K562 (cell line): ENCODE data around the gene GRK1. TPM values are rescaled to one million over a fixed set of nuclear protein-coding genes. Genes with fewer than 3 reads are reported as not detected.

Experiments
- ATAC-seq: fragments of 200-7000 bp; cut with Tn5 transposase; 3 replicates; pipeline ENCODE4 v1.9.1; 2020; ENCODE audit warnings: moderate library complexity
- BruUV-seq: library from RNA; stranded (reverse); fragments of 400-500 nt; replicated peaks from 2 replicates; lab custom pipeline; 2021; lab: Mats Ljungman, UMichigan
- CTCF ChIA-PET: fragments of 300-600 bp; formaldehyde crosslinking; extraction: SDS; loops from one replicate; lab custom pipeline; 2021; ENCODE audit warnings: low intra/inter-chr PET ratio; lab: Yijun Ruan, JAX
- POLR2A ChIA-PET: fragments of 300-600, 350-650 bp; sonication (Branson Sonifier 250); formaldehyde crosslinking; extraction: SDS; loops from one replicate; lab custom pipeline; 2021; ENCODE audit warnings: antibody characterized with exemption, inconsistent platforms; lab: Yijun Ruan, JAX
- DNase-seq, 4 experiments: peaks; one replicate each; pipeline versions ENCODE4 v3.0.0 to v3.0.0-alpha.2; 2011 to 2018; ENCODE audit warnings: low spot score in 3 of 4, mixed read lengths in 3 of 4; ENCODE audit errors: extremely low read depth in 1 of 4
- FAIRE-seq: peaks from 2 replicates; lab custom pipeline; 2011; peaks lifted over from hg19 to GRCh38; lab: Jason Lieb, UNC
- H2AFZ ChIP-seq: 2 replicates; pipeline ENCODE4 v1.6.0; 2011; ENCODE audit warnings: low read depth, low read length, control low read depth, inconsistent platforms
- H3K27ac ChIP-seq: fragments of 200-600 bp; 3 replicates; pipeline ENCODE4 v1.8.0; 2011; ENCODE audit warnings: low read depth, mild to moderate bottlenecking, control low read depth, inconsistent platforms, low read length, moderate library complexity, mixed read lengths; ENCODE audit errors: extremely low read depth
- H3K27me3 ChIP-seq, 2 experiments: fragments of 300-600 bp in 1 of 2; 2 replicates in 1 of 2; 3 replicates in 1 of 2; pipeline versions ENCODE4 v1.6.0 to v1.8.0; 2011; ENCODE audit warnings: inconsistent platforms in 2 of 2, low read length in 2 of 2, mild to moderate bottlenecking in 1 of 2, mixed read lengths in 1 of 2, moderate library complexity in 1 of 2; ENCODE audit not compliant: control insufficient read depth in 2 of 2, insufficient read depth in 2 of 2
- H3K36me3 ChIP-seq: fragments of 300-600 bp; 3 replicates; pipeline ENCODE4 v1.8.0; 2011; ENCODE audit warnings: mild to moderate bottlenecking, low read length, inconsistent platforms; ENCODE audit not compliant: control insufficient read depth, insufficient read depth
- H3K4me1 ChIP-seq, 2 experiments: fragments of 200-600 bp in 1 of 2; replicated peaks in 1 of 2; 2 replicates in 1 of 2; 3 replicates in 1 of 2; pipeline versions ENCODE4 v1.5.1 to v1.8.0; 2011; ENCODE audit warnings: inconsistent platforms in 2 of 2, low read length in 2 of 2, mild to moderate bottlenecking in 1 of 2, mixed read lengths in 1 of 2, moderate library complexity in 1 of 2; ENCODE audit not compliant: control insufficient read depth in 2 of 2, insufficient read depth in 2 of 2
- H3K4me2 ChIP-seq: 2 replicates; pipeline ENCODE4 v1.6.1; 2011; ENCODE audit warnings: low read length, control low read depth, inconsistent platforms, mixed read lengths; ENCODE audit not compliant: insufficient read depth
- H3K4me3 ChIP-seq: fragments of 200-600 bp; sonication (generic), shearing (Covaris generic); 2 replicates; pipeline ENCODE4 v1.5.1; 2016; ENCODE audit warnings: control low read depth, inconsistent platforms
- H3K79me2 ChIP-seq: fragments of 200-600 bp; 3 replicates; pipeline ENCODE4 v1.8.0; 2011; ENCODE audit warnings: low read length, inconsistent platforms; ENCODE audit not compliant: control insufficient read depth, insufficient read depth
- H3K9ac ChIP-seq, 2 experiments: 2 replicates each; pipeline versions ENCODE4 v1.6.0 to v1.6.1; 2011; ENCODE audit warnings: low read depth in 2 of 2, low read length in 2 of 2, control low read depth in 1 of 2, inconsistent platforms in 1 of 2, mild to moderate bottlenecking in 1 of 2, mixed read lengths in 1 of 2; ENCODE audit not compliant: insufficient read depth in 1 of 2
- H3K9me1 ChIP-seq: one replicate; pipeline ENCODE4 v1.6.0; 2011; ENCODE audit warnings: inconsistent platforms, mild to moderate bottlenecking, low read length, moderate library complexity; ENCODE audit not compliant: control insufficient read depth, insufficient read depth
- H3K9me3 ChIP-seq: replicated peaks from 2 replicates; pipeline ENCODE4 v1.5.1; 2011; ENCODE audit warnings: low read depth, low read length, inconsistent platforms; ENCODE audit not compliant: control insufficient read depth, insufficient read depth
- H4K20me1 ChIP-seq: replicated peaks from 2 replicates; pipeline ENCODE4 v1.6.1; 2011; ENCODE audit warnings: low read length, inconsistent platforms, mixed read lengths; ENCODE audit not compliant: control insufficient read depth, insufficient read depth
- BHLHE40 ChIP-seq: IDR thresholded peaks from 2 replicates; pipeline ENCODE4 v1.6.1; 2011; ENCODE audit warnings: low read length, improper control_type of control experiment
- CAMTA2 ChIP-seq: fragments of 250-450 bp; sonication (Bioruptor Pico); conservative IDR thresholded peaks from 2 replicates; pipeline ENCODE4 v1.5.1; 2022
- PML ChIP-seq: IDR thresholded peaks from 2 replicates; pipeline ENCODE4 v1.6.1; 2012; ENCODE audit warnings: low read length, inconsistent platforms
- SNIP1 ChIP-seq: fragments of 450-650 bp; IDR thresholded peaks from 2 replicates; pipeline ENCODE4 v1.7.1; 2017; ENCODE audit warnings: low read depth, mild to moderate bottlenecking
- SREBF2 ChIP-seq: sonication (generic); formaldehyde crosslinking; IDR thresholded peaks from 2 replicates; pipeline ENCODE4 v1.4.0; 2020; ENCODE audit warnings: mild to moderate bottlenecking, missing genetic modification reagents
- SRSF9 ChIP-seq: fragments of 200-400 bp; formaldehyde crosslinking; IDR thresholded peaks from 2 replicates; pipeline ENCODE4 v1.6.1; 2017; ENCODE audit warnings: low read depth, low read length, borderline replicate concordance
- ZNF507 ChIP-seq: conservative IDR thresholded peaks from 2 replicates; pipeline ENCODE4 v1.6.1; 2017; ENCODE audit warnings: missing genetic modification characterization, missing compliant biosample characterization
- WGBS: fragments of 100-300 bp; shearing (Covaris generic); methylation state at CpG from one replicate; pipeline ENCODE4 v1.1.6; 2016; ENCODE audit warnings: low coverage, mixed read lengths; ENCODE audit not compliant: insufficient coverage; ENCODE audit errors: missing lambda C conversion rate; 5-methylcytosine and 5-hydroxymethylcytosine counted together
- in situ Hi-C: fragments of 300-500 bp; cut with MboI; formaldehyde crosslinking; loops from 4 replicates; pipeline ENCODE4 v1.15.0; 2018; ENCODE audit warnings: inconsistent platforms, mixed read lengths
- intact Hi-C: fragments of 100-400 bp; cut with micrococcal nuclease; formaldehyde crosslinking; loops from 2 replicates; pipeline ENCODE4 v1.14.2; 2022
- polyA plus RNA-seq, 8 experiments: library from polyadenylated mRNA; depleted of rRNA in 4 of 8; stranded (reverse) in 5 of 8; unstranded in 3 of 8; fragments of >200 nt; fragmentation: Nextera tagmentation in 2 of 8; fragmentation: Illumina TruSeq in 1 of 8; extraction: Ambion mirVana in 2 of 8; extraction: Trizol in 1 of 8; gene quantifications; 2 replicates each; pipeline versions ENCODE4 v1.2.1 to v1.2.3, GENCODE V29; 2011 to 2014; ENCODE audit warnings: inconsistent platforms in 1 of 8, missing spikeins in 1 of 8
- total RNA-seq, 7 experiments: library from RNA; depleted of rRNA in 6 of 7; stranded (reverse); fragments of >200 nt in 6 of 7; fragmentation: Illumina TruSeq in 2 of 7; extraction: Trizol in 2 of 7; gene quantifications; 2 replicates each; pipeline versions ENCODE4 v1.2.1 to v1.2.3, GENCODE V29; 2011 to 2021; ENCODE audit warnings: low replicate concordance in 1 of 7
- TF ChIP-seq, protein P1 (sequence below): fragments of 250-450 bp; sonication (Bioruptor Pico); IDR thresholded peaks from 2 replicates; pipeline ENCODE4 v1.4.0; 2020; ENCODE audit warnings: mild to moderate bottlenecking, moderate library complexity

Gene GRK1
- total and polyA plus RNA-seq, 9 of the 15 experiments (the other 6 are each of a cell fraction or from before 2014, with no cell fraction given) = 0.09 TPM; not detected in 8

DNA sequence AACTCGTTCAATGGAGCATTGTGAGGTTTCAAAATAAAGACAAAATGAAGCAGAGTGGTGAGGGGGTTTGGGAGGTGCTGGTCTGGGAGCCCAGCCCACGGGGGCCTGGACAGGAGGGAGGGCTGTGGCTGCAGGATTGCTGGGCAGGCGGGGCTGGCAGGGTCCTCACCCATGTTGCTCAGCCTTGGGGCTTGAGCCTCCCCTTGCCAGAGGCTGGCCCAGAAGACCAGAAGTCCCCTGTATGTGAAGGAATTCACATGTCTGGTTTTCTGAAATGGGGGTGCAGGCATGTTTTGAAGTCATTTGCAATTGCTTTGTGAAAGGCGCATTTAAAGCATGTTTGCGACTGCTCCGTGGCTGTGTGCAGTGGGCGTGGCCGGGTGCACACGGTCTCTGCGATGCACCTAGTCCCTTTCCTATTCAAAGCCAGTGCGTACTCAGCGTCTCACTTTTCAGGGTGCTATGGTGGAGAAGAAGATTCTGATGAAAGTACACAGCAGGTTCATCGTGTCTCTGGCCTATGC is 2.3 kb downstream of the GRK1 start:
- 4% methylated on average over 13 of the region's 13 CpGs for whole genome bisulfite sequencing
- ATAC-seq (no peak), DNase-seq (no peak), FAIRE-seq (no peak)
- Histone ChIP-seq H3K27me3 (peaks cover 21 to 52% of the 10 kb centered on the region in 2 experiments; a peak in 3 of 5 replicates), H3K9me3 (no peaks in the 10 kb centered on the region), H3K4me3 (no peak overlapping the region), H3K4me1 (peaks cover 0 to 18% of the 10 kb centered on the region in 2 experiments; a peak in 2 of 5 replicates), H3K4me2 (no peak overlapping the region), H3K9ac (no peak overlapping the region), H4K20me1 (no peaks in the 10 kb centered on the region), H3K27ac (no peak overlapping the region), H3K36me3 (no peaks in the 10 kb centered on the region), H3K79me2 (no peaks in the 10 kb centered on the region), H3K9me1 (no peaks in the 10 kb centered on the region), H2AFZ (no peak overlapping the region)
- ChIA-PET CTCF (no interaction called here), POLR2A (no interaction called here)
- BruUV-seq = no TSS peak
- no peak for TF ChIP-seq SNIP1
- intact Hi-C loops = no loop called here
- in situ Hi-C loops = loop anchor here (10.0 kb wide), 1 partner anchor 56 kb away; no protein-coding TSS in a partner anchor

DNA sequence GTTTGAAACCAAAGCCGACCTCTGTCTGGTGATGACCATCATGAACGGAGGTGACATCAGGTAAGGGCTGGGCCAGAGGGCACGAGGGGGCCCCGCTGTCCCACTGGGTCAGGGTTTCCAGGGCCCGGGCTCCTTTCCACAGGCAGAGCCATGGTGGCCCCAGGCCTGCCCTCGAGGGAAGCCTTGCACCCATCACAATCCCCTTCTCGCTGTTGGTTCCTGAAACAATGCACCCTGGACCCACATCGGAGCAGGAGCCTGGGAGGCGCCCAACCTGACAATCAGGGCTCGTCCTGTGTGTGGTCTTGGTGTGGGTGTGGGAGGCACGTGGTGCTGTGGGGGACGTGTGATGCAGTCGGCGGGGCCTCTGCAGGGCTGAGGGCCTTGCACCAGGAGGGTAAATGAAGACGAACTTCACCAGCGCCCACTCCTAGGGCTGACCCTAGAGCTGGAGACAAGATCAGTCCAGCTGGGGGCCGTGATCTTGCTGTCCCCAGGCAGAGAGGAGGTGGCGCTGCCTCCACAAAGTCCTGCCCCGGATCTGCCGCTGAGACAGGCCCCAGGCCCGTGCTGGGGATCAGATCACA is 2.8 kb downstream of the GRK1 start:
- in situ Hi-C loops = loop anchor here (5.0 to 10.0 kb wide), 2 partner anchors 55 to 72 kb away; no protein-coding TSS in a partner anchor
- Histone ChIP-seq H3K9me3 (no peaks in the 10 kb centered on the region), H3K27me3 (peaks cover 21 to 48% of the 10 kb centered on the region in 2 experiments; a peak in 3 of 5 replicates), H4K20me1 (no peaks in the 10 kb centered on the region), H3K4me1 (peaks cover 0 to 18% of the 10 kb centered on the region in 2 experiments; a peak in 2 of 5 replicates), H3K36me3 (no peaks in the 10 kb centered on the region), H3K79me2 (no peaks in the 10 kb centered on the region), H3K4me3 (no peak overlapping the region), H3K9ac (no peak overlapping the region), H3K4me2 (no peak overlapping the region), H3K27ac (no peak overlapping the region), H2AFZ (no peak overlapping the region), H3K9me1 (no peaks in the 10 kb centered on the region)
- no peak for FAIRE-seq
- 3% methylated on average over 10 of the region's 21 CpGs for WGBS
- POLR2A ChIA-PET = no interaction called here
- intact Hi-C loops = no loop called here
- no peak for TF ChIP-seq BHLHE40
- TF ChIP-seq CAMTA2 = no peak
- TF ChIP-seq, protein P1, sequence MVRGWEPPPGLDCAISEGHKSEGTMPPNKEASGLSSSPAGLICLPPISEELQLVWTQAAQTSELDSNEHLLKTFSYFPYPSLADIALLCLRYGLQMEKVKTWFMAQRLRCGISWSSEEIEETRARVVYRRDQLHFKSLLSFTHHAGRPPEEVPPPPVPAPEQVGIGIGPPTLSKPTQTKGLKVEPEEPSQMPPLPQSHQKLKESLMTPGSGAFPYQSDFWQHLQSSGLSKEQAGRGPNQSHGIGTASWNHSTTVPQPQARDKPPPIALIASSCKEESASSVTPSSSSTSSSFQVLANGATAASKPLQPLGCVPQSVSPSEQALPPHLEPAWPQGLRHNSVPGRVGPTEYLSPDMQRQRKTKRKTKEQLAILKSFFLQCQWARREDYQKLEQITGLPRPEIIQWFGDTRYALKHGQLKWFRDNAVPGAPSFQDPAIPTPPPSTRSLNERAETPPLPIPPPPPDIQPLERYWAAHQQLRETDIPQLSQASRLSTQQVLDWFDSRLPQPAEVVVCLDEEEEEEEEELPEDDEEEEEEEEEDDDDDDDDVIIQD (CRISPR knock-in tag) = no peak
- TF ChIP-seq ZNF507 = no peak
- no peak for TF ChIP-seq SRSF9
- no peak for TF ChIP-seq SREBF2 (CRISPR knock-in tag)
- TF ChIP-seq PML = no peak
- no peak for DNase-seq
- no TSS peak for BruUV-seq
- ATAC-seq = peak; percentile 37; the same call in 2 of the 3 replicates
- CTCF ChIA-PET = no interaction called here
